Caco-2 (cell line): Measurements from ENCODE around the gene ATG7. TPM values are rescaled to one million over a fixed set of nuclear protein-coding genes. Genes with fewer than 3 reads are reported as not detected.

Experiments used
- BruUV-seq: library from RNA; stranded (reverse); fragments of 400-500 nt; replicated peaks from 2 replicates; lab custom pipeline; 2021; lab: Mats Ljungman, UMichigan
- CTCF ChIA-PET: fragments of 300-600 bp; sonication (Branson Sonifier 250); formaldehyde crosslinking; loops from one replicate; lab custom pipeline; 2022; ENCODE audit warnings: antibody characterized with exemption; lab: Charles Lee
- POLR2A ChIA-PET: fragments of 300-600 bp; sonication (Branson Sonifier 250); formaldehyde crosslinking; loops from one replicate; lab custom pipeline; 2022; ENCODE audit warnings: antibody characterized with exemption; lab: Charles Lee
- DNase-seq, 2 experiments: peaks; one replicate each; pipeline versions ENCODE4 v3.0.0 to v3.0.0-alpha.2; 2020 to 2022
- H3K27me3 ChIP-seq: replicated peaks from 2 replicates; pipeline ENCODE4 v1.6.0; 2011; ENCODE audit warnings: low read length; ENCODE audit not compliant: control insufficient read depth, insufficient read depth
- H3K36me3 ChIP-seq: 2 replicates; pipeline ENCODE4 v1.5.1; 2011; ENCODE audit warnings: low read length; ENCODE audit not compliant: control insufficient read depth, insufficient read depth
- H3K4me1 ChIP-seq: fragments of 250-450 bp; sonication (Bioruptor Pico); 2 replicates; pipeline ENCODE4 v1.5.1; 2020; ENCODE audit warnings: mild to moderate bottlenecking
- H3K4me3 ChIP-seq: 2 replicates; pipeline ENCODE4 v1.5.1; 2011; ENCODE audit warnings: low read depth, mild to moderate bottlenecking, control low read depth, low read length
- H3K9me3 ChIP-seq: fragments of 250-450 bp; sonication (Bioruptor Pico); 2 replicates; pipeline ENCODE4 v1.5.1; 2020; ENCODE audit warnings: mild to moderate bottlenecking, moderate library complexity
- H3K27ac Mint-ChIP-seq: one replicate; pipeline ENCODE4 v1.8.0; 2022; ENCODE audit warnings: mixed read lengths; ENCODE audit not compliant: unreplicated experiment
- H3K27me3 Mint-ChIP-seq: one replicate; pipeline ENCODE4 v1.8.0; 2022; ENCODE audit warnings: mixed read lengths; ENCODE audit not compliant: insufficient read depth, unreplicated experiment
- H3K36me3 Mint-ChIP-seq: one replicate; pipeline ENCODE4 v1.8.0; 2022; ENCODE audit warnings: mild to moderate bottlenecking, mixed read lengths; ENCODE audit not compliant: insufficient read depth, unreplicated experiment
- H3K4me1 Mint-ChIP-seq: one replicate; pipeline ENCODE4 v1.8.0; 2022; ENCODE audit warnings: low read depth, mixed read lengths; ENCODE audit not compliant: unreplicated experiment
- H3K4me3 Mint-ChIP-seq: one replicate; pipeline ENCODE4 v1.8.0; 2022; ENCODE audit warnings: mild to moderate bottlenecking, moderate library complexity, mixed read lengths; ENCODE audit not compliant: unreplicated experiment
- H3K9me3 Mint-ChIP-seq: one replicate; pipeline ENCODE4 v1.8.0; 2022; ENCODE audit warnings: mixed read lengths; ENCODE audit not compliant: unreplicated experiment
- intact Hi-C: fragments of 100-400 bp; cut with micrococcal nuclease; formaldehyde crosslinking; loops from one replicate; pipeline ENCODE4 v1.10.0; 2022; ENCODE audit not compliant: unreplicated experiment
- total RNA-seq: library from RNA; stranded (reverse); gene quantifications from 2 replicates; pipeline ENCODE4 v1.2.3, GENCODE V29; 2022
- TF ChIP-seq, protein P1 (sequence below), 2 experiments: fragments of 200-600 bp in 1 of 2; IDR thresholded peaks; 1 replicate in 1 of 2; 2 replicates in 1 of 2; pipeline versions ENCODE4 v1.5.1 to v1.8.0; 2011 to 2022; ENCODE audit warnings: antibody characterized with exemption in 1 of 2, control low read depth in 1 of 2, inconsistent platforms in 1 of 2, low read depth in 1 of 2, low read length in 1 of 2, mild to moderate bottlenecking in 1 of 2, moderate library complexity in 1 of 2; ENCODE audit not compliant: insufficient read depth in 1 of 2, severe bottlenecking in 1 of 2, unreplicated experiment in 1 of 2

Gene ATG7
- total RNA-seq, 1 experiment from 2014 or later = 24.4 TPM

GRCh38 chr3:11379238-11379823, 107.1 kb downstream of the ATG7 start:
- BruUV-seq = no TSS peak
- no peak overlapping the region for H3K4me3 ChIP-seq
- Mint-ChIP-seq H3K27ac (peak overlapping the region; percentile 48), H3K36me3 (no peaks in the 10 kb centered on the region), H3K4me1 (peaks cover 20% of the 10 kb centered on the region), H3K9me3 (no peaks in the 10 kb centered on the region), H3K4me3 (no peak overlapping the region), H3K27me3 (no peaks in the 10 kb centered on the region)
- peak in 1 of 2 experiments; percentile 48 for DNase-seq
- H3K27me3 ChIP-seq = no peaks in the 10 kb centered on the region
- ChIA-PET CTCF (interaction anchor here (0.5 to 2.2 kb wide), 7 partner anchors 15 to 452 kb away, joined by 3 to 12 read pairs (median 4); partner anchors contain the start of gene VGLL4), POLR2A (no interaction called here)
- no peaks in the 10 kb centered on the region for H3K9me3 ChIP-seq
- H3K4me1 ChIP-seq = peaks cover 21% of the 10 kb centered on the region
- H3K36me3 ChIP-seq = no peaks in the 10 kb centered on the region
- intact Hi-C loops = loop anchor here (1.0 to 5.0 kb wide), 3 partner anchors 273 to 798 kb away; no protein-coding TSS in a partner anchor
- TF ChIP-seq, protein P1, sequence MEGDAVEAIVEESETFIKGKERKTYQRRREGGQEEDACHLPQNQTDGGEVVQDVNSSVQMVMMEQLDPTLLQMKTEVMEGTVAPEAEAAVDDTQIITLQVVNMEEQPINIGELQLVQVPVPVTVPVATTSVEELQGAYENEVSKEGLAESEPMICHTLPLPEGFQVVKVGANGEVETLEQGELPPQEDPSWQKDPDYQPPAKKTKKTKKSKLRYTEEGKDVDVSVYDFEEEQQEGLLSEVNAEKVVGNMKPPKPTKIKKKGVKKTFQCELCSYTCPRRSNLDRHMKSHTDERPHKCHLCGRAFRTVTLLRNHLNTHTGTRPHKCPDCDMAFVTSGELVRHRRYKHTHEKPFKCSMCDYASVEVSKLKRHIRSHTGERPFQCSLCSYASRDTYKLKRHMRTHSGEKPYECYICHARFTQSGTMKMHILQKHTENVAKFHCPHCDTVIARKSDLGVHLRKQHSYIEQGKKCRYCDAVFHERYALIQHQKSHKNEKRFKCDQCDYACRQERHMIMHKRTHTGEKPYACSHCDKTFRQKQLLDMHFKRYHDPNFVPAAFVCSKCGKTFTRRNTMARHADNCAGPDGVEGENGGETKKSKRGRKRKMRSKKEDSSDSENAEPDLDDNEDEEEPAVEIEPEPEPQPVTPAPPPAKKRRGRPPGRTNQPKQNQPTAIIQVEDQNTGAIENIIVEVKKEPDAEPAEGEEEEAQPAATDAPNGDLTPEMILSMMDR (IDR thresholded peaks at IDR 0.05; ENCODE audit: insufficient read depth in 1 of 2, low read depth in 1 of 2, low read length in 1 of 2, severe bottlenecking in 1 of 2, unreplicated experiment in 1 of 2) = peak; percentile 34 to 54

DNA sequence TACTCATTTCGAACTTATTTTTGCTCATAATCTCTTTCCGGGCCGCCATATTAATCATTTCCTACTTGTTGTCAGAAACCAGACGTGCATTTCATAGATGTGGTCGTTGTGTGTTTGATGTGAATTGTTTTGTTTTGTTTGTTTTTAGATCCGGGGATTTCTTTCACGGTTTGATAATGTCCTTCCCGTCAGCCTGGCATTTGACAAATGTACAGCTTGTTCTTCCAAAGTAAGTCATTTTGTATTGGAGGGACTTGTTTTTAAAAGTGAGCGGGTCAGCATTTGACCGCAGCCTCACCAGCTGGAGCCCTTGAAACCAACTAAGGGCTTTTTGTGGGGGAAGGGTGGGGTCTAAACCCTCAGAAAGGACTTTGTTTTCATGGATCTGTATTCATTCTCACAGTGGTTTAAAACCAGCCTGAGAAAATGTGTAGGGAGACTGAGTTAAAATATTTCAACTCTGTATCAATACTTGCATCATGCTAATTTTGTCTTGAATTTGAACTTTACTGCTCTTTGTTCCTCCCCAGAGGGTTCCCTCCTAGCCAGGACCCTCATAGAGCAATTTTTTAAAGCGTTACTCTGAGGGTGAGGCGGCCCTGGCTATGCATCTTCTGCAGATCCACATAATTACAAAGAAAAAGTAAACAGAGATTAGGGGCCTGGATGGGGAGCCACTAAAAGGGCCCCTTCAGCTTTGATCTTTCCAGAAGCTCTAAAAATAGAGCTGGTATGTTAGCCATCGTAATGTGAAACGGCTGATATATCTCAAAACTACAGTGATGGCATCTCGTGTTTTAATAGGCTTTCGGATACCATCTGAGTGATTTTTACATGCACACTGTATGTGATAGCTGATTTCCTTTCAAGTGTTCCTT, 107.9 kb downstream of the ATG7 start:
- no peaks in the 10 kb centered on the region for H3K27me3 Mint-ChIP-seq
- no peaks in the 10 kb centered on the region for H3K27me3 ChIP-seq
- TF ChIP-seq, protein P1 (IDR thresholded peaks at IDR 0.05; ENCODE audit: insufficient read depth in 1 of 2, low read depth in 1 of 2, low read length in 1 of 2, severe bottlenecking in 1 of 2, unreplicated experiment in 1 of 2) = no peak
- H3K36me3 ChIP-seq = no peaks in the 10 kb centered on the region
- intact Hi-C loops = loop anchor here (1.0 to 10.0 kb wide), 5 partner anchors 155 to 797 kb away; partner anchors contain the start of gene TAMM41
- no TSS peak for BruUV-seq
- peaks cover 20% of the 10 kb centered on the region for H3K4me1 Mint-ChIP-seq
- H3K9me3 ChIP-seq = no peaks in the 10 kb centered on the region
- peak overlapping the region; percentile 48 for H3K27ac Mint-ChIP-seq
- no peaks in the 10 kb centered on the region for H3K9me3 Mint-ChIP-seq
- H3K36me3 Mint-ChIP-seq = no peaks in the 10 kb centered on the region
- ChIA-PET POLR2A (interaction anchor here (0.6 to 0.8 kb wide), 2 partner anchors 220 to 263 kb away, joined by 3 to 5 read pairs; partner anchors contain the start of gene VGLL4), CTCF (interaction anchor here (0.6 to 2.2 kb wide), 6 partner anchors 261 to 424 kb away, joined by 3 to 12 read pairs (median 5); partner anchors contain the start of gene VGLL4)
- DNase-seq = peak in 1 of 2 experiments; percentile 32
- H3K4me3 Mint-ChIP-seq = no peak overlapping the region
- peaks cover 21% of the 10 kb centered on the region for H3K4me1 ChIP-seq
- no peak overlapping the region for H3K4me3 ChIP-seq

GRCh38 chr3:11381141-11381540, 108.9 kb downstream of the ATG7 start:
- no peaks in the 10 kb centered on the region for H3K36me3 Mint-ChIP-seq
- no peaks in the 10 kb centered on the region for H3K27me3 Mint-ChIP-seq
- BruUV-seq = no TSS peak
- H3K27me3 ChIP-seq = no peaks in the 10 kb centered on the region
- ChIA-PET POLR2A (no interaction called here), CTCF (no interaction called here)
- H3K4me1 Mint-ChIP-seq = peaks cover 20% of the 10 kb centered on the region
- TF ChIP-seq, protein P1 (IDR thresholded peaks at IDR 0.05; ENCODE audit: insufficient read depth in 1 of 2, low read depth in 1 of 2, low read length in 1 of 2, severe bottlenecking in 1 of 2, unreplicated experiment in 1 of 2) = no peak
- H3K4me3 ChIP-seq = no peak overlapping the region
- no peaks in the 10 kb centered on the region for H3K9me3 Mint-ChIP-seq
- peaks cover 21% of the 10 kb centered on the region for H3K4me1 ChIP-seq
- no peak for DNase-seq
- H3K9me3 ChIP-seq = no peaks in the 10 kb centered on the region
- no peak overlapping the region for H3K4me3 Mint-ChIP-seq
- intact Hi-C loops = loop anchor here (5.0 to 10.0 kb wide), 2 partner anchors 154 to 466 kb away; partner anchors contain the start of gene TAMM41
- no peak overlapping the region for H3K27ac Mint-ChIP-seq
- H3K36me3 ChIP-seq = no peaks in the 10 kb centered on the region
